ENCODE measurements around the gene BCAN. TPM values are rescaled to one million over a fixed set of nuclear protein-coding genes. Genes with fewer than 3 reads are reported as not detected.

BCAN gene
- total RNA-seq, 1 donor from 2014 or later = 0.46 TPM

DNA sequence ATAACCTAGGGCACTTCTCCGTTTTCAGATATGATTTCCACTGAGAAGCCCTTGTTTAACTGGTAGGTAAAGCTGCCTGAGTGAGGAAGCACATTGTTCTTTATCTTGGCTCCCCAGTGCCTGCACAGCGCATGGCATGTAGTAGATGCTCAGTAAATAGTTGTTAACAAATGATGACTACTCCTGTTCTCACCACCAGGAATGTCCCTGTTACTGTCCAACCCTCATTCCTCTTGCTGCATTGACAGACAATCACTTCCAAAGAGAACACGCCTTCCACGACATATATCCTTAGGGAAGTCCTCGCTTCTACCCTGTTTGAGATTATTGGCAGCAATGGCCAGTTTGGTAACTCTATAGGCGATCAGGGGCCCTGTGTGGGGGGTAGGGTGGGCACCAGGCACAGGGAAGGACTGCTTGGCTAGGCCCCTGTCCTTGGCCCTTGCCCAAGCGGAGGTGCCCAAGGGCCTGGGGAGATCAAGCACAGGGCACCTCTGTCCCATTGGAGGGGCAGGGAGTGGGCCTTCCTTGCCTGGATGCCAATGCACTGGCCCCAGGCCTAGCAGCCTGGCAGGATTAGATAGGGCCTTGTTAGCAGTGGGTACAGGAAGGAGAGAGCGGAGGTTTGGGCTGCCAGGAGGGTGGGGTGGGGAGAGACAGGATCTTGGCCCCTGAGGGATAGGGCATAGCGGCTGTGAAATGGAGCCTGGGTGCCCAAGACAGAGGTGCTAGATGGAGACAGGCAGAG lies 25.1 kb downstream of the BCAN start:
- intact Hi-C loops (cut with DNase I) = no loop called here
- DNase-seq = peak; percentile 54
- no peak for ATAC-seq (ENCODE audit: poor library complexity)

DNA sequence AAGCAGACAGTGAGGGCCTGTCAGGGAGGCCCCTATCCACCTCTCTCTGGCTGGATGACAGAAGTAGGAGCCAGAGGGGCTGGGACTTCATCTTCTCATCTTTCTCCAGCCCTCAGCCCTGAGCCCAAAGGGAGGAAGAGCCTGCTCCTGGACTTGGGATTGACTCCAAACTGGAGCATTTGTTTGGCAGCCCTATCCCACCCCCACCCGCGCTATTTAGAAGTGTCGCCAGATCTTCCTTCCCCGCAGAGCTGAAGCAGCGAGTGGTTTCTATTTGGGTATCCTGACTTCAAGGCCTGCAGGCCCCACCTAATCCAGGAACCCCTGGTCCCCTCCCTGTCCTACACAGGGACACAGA lies 25.7 kb downstream of the BCAN start:
- ATAC-seq (ENCODE audit: poor library complexity) (peak; percentile 54), DNase-seq (peak; percentile 67)
- intact Hi-C loops (cut with DNase I) = no loop called here

GRCh38 chr1:156667968-156668709 lies 26.2 kb downstream of the BCAN start:
- ATAC-seq (ENCODE audit: poor library complexity) = no peak
- DNase-seq = peak; percentile 39
- intact Hi-C loops (cut with DNase I) = no loop called here

DNA sequence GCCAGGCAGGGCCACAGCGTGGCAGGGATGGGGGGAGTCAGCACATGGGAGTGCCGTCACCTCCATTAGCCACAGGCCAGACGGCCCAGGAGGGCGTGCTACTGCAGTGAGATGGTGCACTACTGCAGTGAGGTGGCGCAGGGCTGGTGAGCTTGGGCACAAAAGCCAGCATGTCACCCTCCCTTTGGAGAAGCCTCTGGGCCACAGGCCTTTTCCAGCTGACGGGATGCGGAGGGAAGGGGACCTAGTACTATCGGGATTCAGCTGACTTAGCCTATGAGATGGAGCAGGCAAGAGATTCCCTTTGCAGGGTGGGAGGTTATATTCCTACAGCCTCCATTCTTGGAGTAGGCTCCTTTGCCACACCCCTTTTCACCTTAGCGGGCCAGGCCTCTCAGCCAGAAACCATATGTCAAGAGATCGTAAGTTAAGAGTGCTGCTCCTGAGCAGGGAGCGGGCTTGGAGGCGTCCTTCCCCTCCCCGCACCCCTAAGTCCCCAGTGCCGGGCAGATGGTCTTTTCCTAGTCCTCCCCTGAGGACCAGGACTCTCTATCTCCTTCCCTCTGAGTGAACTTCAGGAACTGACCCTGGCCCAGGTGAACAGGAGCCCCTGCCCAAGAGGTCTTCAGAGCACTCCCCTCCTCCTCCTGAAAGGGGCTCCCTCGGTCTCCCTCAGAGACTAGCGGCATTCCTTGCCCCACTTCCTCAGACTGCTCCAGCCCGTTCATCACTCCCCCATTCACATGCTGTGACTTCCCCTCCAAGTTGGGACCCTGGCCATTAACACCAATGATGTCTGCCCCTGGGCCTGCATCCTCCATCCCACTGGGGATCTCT lies 27.1 kb downstream of the BCAN start:
- intact Hi-C loops (cut with DNase I) = no loop called here
- no peak for ATAC-seq (ENCODE audit: poor library complexity)
- DNase-seq = no peak

DNA sequence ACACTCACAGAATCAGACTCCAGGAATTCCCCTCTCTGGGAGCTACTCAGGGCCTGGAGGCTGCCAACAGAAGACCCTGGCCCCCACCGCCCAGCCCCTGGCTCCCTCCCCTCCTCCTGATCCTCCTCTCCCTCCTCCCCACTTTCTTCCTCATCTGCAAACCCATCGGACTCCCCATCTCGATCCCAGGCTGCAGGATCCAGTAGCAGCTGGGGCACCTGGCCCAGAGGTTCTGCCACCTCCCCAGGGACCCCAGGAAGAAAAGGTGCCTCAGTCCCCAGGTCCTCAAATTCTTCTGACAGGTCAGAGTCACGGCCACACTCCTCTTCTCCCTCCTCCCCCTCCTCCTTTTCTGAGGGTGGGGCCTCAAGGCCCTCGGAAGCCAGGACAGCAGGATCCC lies 27.9 kb downstream of the BCAN start:
- DNase-seq (no peak), ATAC-seq (ENCODE audit: poor library complexity) (no peak)
- intact Hi-C loops (cut with DNase I) = no loop called here

GRCh38 chr1:156670359-156670758 lies 28.4 kb downstream of the BCAN start:
- intact Hi-C loops (cut with DNase I) = no loop called here
- no peak for ATAC-seq (ENCODE audit: poor library complexity)
- DNase-seq = no peak

- intact Hi-C loops (cut with DNase I) = no loop called here
- no peak for DNase-seq
- ATAC-seq (ENCODE audit: poor library complexity) = no peak
Observed at GRCh38 chr1:156670791-156671190, 28.9 kb downstream of the BCAN start.

DNA sequence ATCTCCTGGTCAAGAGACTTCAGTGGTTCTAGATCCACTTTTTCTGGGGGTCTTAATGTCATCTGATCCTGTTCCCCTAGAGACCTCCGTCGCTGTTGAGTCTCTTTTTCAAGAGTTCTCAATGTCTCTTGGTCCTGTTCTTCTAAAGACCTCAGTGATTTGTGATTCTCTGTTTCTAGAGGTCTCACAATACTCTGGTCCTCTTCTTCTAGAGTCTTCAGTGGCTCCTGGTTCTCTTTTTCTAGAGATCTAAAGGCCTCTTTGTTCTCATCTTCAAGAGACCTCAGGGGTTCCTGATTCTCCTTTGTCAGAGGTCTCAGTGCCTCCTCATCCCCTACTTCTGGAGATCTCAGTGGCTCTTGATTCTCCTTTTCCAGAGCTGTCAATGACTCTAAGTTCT lies 29.9 kb downstream of the BCAN start:
- DNase-seq (no peak), ATAC-seq (ENCODE audit: poor library complexity) (no peak)
- intact Hi-C loops (cut with DNase I) = no loop called here

GRCh38 chr1:156673387-156674121 lies 31.6 kb downstream of the BCAN start:
- DNase-seq (peak; percentile 24), ATAC-seq (ENCODE audit: poor library complexity) (no peak)
- intact Hi-C loops (cut with DNase I) = no loop called here

DNA sequence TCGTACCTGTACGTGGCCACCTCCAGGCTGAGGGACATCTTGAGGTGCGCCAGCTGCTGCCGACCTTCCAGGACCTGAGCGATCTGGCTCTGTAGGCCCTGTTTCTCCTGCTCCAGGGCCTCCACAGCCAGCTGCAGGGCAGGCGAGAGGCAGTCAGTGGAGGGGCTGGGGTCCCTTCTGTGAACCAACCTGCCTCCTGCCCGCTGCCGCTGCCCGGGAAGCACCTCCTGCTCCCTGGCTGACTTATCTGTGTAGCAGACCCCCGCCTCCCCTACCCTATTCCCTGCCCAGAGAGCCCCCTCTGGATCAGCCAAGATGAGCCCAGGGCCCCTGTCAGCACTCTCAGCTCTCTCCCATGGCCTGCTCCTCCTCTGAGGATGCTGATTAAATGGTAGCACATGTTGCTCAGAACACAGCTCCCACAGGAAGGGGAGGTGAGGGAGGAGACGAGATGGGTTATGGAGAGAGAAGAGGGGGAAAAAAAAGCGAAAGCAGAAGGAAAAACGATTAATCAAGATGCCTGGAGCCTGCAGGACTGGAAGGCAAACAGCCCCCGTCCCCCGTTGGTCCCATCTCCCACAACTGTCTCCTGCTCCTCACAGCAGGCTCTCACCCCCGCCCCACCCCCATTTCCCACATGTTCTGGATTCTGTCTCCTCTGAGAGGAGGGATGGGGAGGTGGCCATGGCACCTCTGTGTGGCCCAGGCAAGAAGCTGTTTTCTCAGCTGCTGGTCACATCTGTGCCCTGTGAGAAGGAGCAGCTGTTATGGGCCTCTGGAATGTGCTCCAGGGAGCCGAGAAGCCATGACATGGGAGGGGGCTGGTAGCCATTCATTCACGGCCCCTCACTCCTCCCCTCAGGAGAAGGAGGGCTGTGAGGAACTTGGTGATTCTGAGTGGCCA lies 33.5 kb downstream of the BCAN start:
- DNase-seq (no peak), ATAC-seq (ENCODE audit: poor library complexity) (peak; percentile 11)
- intact Hi-C loops (cut with DNase I) = no loop called here

- intact Hi-C loops (cut with DNase I) = no loop called here
- DNase-seq = no peak
- peak; percentile 23 for ATAC-seq (ENCODE audit: poor library complexity)
Observed at GRCh38 chr1:156676114-156676819, 34.4 kb downstream of the BCAN start.

GRCh38 chr1:156676820-156677615 lies 35.1 kb downstream of the BCAN start, which contains the start of gene NES:
Gene NES, minus strand, starts transcription at chr1:156677407. Its CDS starts 143 bp downstream, at chr1:156677264.
- intact Hi-C loops (cut with DNase I) = loop anchor here (1.0 kb wide), 1 partner anchor 17 kb away; no protein-coding TSS in a partner anchor
- DNase-seq (peak; percentile 87), ATAC-seq (ENCODE audit: poor library complexity) (peak; percentile 89)

GRCh38 chr1:156677616-156678596 lies 36.0 kb downstream of the BCAN start:
- ATAC-seq (ENCODE audit: poor library complexity) (peak; percentile 84), DNase-seq (peak; percentile 81)
- intact Hi-C loops (cut with DNase I) = loop anchor here (1.0 kb wide), 1 partner anchor 18 kb away; no protein-coding TSS in a partner anchor

- DNase-seq (no peak), ATAC-seq (ENCODE audit: poor library complexity) (no peak)
- intact Hi-C loops (cut with DNase I) = loop anchor here (5.0 kb wide), 1 partner anchor 33 kb away; no protein-coding TSS in a partner anchor
Observed at GRCh38 chr1:156680056-156680455, 38.1 kb downstream of the BCAN start.
